GM19324 (cell line): ENCODE results near the gene ZBTB26.
A peak's percentile ranks its signal among the peaks of the same experiment; 100 is the strongest.
"Not testable (repeated sequence)": the region's sequence is repeated elsewhere in the genome, so short reads cannot be mapped to it uniquely, and the experiment has no call there.

Source experiments
- ATAC-seq: cut with Tn5 transposase; IDR thresholded peaks from one replicate; pipeline ENCODE4 v1.9.1; 2021; ENCODE audit warnings: mild to moderate bottlenecking, moderate library complexity; ENCODE audit not compliant: unreplicated experiment, low FRiP score

ZBTB26 gene

GRCh38 chr9:122930541-122931225 is 629 bp downstream of the ZBTB26 start:
- no peak for ATAC-seq

- ATAC-seq, result no peak
Measured at GRCh38 chr9:122929796-122930354, 1.4 kb downstream of the ZBTB26 start.

- ATAC-seq, result no peak
Measured at GRCh38 chr9:122923947-122924346, 7.4 kb downstream of the ZBTB26 start.

- ATAC-seq, result no peak
Measured at GRCh38 chr9:122922713-122923112, 8.6 kb downstream of the ZBTB26 start.

- no peak for ATAC-seq
Measured at GRCh38 chr9:122918310-122918709, 13.0 kb downstream of the ZBTB26 start.

GRCh38 chr9:122912964-122913673 is 18.2 kb downstream of the ZBTB26 start, which contains the start of gene ZBTB6:
Gene ZBTB6 (minus strand): TSS chr9:122913323. CDS start chr9:122912072, 1,251 bp downstream.
- peak; percentile 96 for ATAC-seq

GRCh38 chr9:122912671-122912963 is 18.7 kb downstream of the ZBTB26 start:
- ATAC-seq, result no peak

GRCh38 chr9:122906122-122906521 is 25.2 kb downstream of the ZBTB26 start:
- not testable (repeated sequence) for ATAC-seq

GRCh38 chr9:122904823-122905710 is 26.2 kb downstream of the ZBTB26 start, which contains the start of gene RC3H2:
Gene RC3H2 (minus strand): TSS chr9:122905359. CDS start chr9:122897509, 7,850 bp downstream.
- peak; percentile 94 for ATAC-seq

- peak; percentile 21 for ATAC-seq
Measured at GRCh38 chr9:122904466-122904822, 26.9 kb downstream of the ZBTB26 start.

GRCh38 chr9:122900791-122901190 is 30.5 kb downstream of the ZBTB26 start:
- ATAC-seq, result no peak

- ATAC-seq, result no peak
Measured at GRCh38 chr9:122897969-122898368, 33.3 kb downstream of the ZBTB26 start.

GRCh38 chr9:122888480-122888879 is 42.8 kb downstream of the ZBTB26 start:
- no peak for ATAC-seq

- ATAC-seq, result no peak
Measured at GRCh38 chr9:122883125-122883524, 48.2 kb downstream of the ZBTB26 start.

GRCh38 chr9:122879443-122879842 is 51.9 kb downstream of the ZBTB26 start:
- no peak for ATAC-seq

- ATAC-seq, result no peak
Measured at GRCh38 chr9:122875523-122875922, 55.8 kb downstream of the ZBTB26 start.

GRCh38 chr9:122867276-122867675 is 64.0 kb downstream of the ZBTB26 start:
- not testable (repeated sequence) for ATAC-seq

- no peak for ATAC-seq
Measured at GRCh38 chr9:122866079-122866478, 65.2 kb downstream of the ZBTB26 start.
